IMR-90 (cell line): ENCODE data around the gene TIGD1. TPM values are rescaled to one million over a fixed set of nuclear protein-coding genes. Genes with fewer than 3 reads are reported as not detected.

Experiments used
- ATAC-seq: fragments of 200-7000 bp; cut with Tn5 transposase; 2 replicates; pipeline ENCODE4 v1.9.1; 2020; ENCODE audit warnings: low read depth, mild to moderate bottlenecking, moderate library complexity
- BruUV-seq: library from RNA; stranded (reverse); fragments of 400-500 nt; replicated peaks from 2 replicates; lab custom pipeline; 2021; lab: Mats Ljungman, UMichigan
- CTCF ChIA-PET: fragments of 300-600 bp; formaldehyde crosslinking; extraction: SDS; loops from one replicate; lab custom pipeline; 2021; ENCODE audit warnings: antibody characterized with exemption; lab: Yijun Ruan, JAX
- POLR2A ChIA-PET: fragments of 300-600 bp; sonication (Branson Sonifier 250); formaldehyde crosslinking; loops from one replicate; lab custom pipeline; 2022; ENCODE audit warnings: antibody characterized with exemption; ENCODE audit not compliant: unreplicated experiment; lab: Charles Lee
- DNase-seq: peaks from one replicate; pipeline ENCODE4 v3.0.0; 2013
- H2AFZ ChIP-seq: replicated peaks from 2 replicates; pipeline ENCODE3; 2013; ENCODE audit warnings: low read length, mild to moderate bottlenecking; ENCODE audit not compliant: poor library complexity
- H2AK5ac ChIP-seq: 2 replicates; pipeline ENCODE4 v1.6.1; 2013; ENCODE audit warnings: low read depth, low read length, inconsistent platforms
- H2AK9ac ChIP-seq: replicated peaks from 2 replicates; pipeline ENCODE3; 2013; ENCODE audit warnings: mild to moderate bottlenecking, low read depth, low read length, moderate library complexity; ENCODE audit not compliant: poor library complexity
- H2BK120ac ChIP-seq: 2 replicates; pipeline ENCODE4 v1.6.1; 2013; ENCODE audit warnings: low read depth, low read length, inconsistent platforms
- H2BK15ac ChIP-seq: 3 replicates; pipeline ENCODE4 v1.6.1; 2013; ENCODE audit warnings: low read depth, low read length, inconsistent platforms
- H2BK20ac ChIP-seq: 2 replicates; pipeline ENCODE4 v1.6.1; 2013; ENCODE audit warnings: low read depth, mild to moderate bottlenecking, inconsistent platforms, low read length, moderate library complexity
- H2BK5ac ChIP-seq: 2 replicates; pipeline ENCODE4 v1.6.1; 2013; ENCODE audit warnings: mild to moderate bottlenecking, low read depth, low read length, inconsistent platforms; ENCODE audit not compliant: poor library complexity, severe bottlenecking
- H3K14ac ChIP-seq: replicated peaks from 2 replicates; pipeline ENCODE4 v1.6.1; 2013; ENCODE audit warnings: low read depth, low read length, inconsistent platforms
- H3K18ac ChIP-seq: 2 replicates; pipeline ENCODE4 v1.6.1; 2013; ENCODE audit warnings: low read depth, low read length, control low read depth
- H3K23ac ChIP-seq: 2 replicates; pipeline ENCODE4 v1.6.1; 2013; ENCODE audit warnings: low read depth, low read length, inconsistent platforms
- H3K27ac ChIP-seq: 2 replicates; pipeline ENCODE4 v1.5.1; 2013; ENCODE audit warnings: mild to moderate bottlenecking, control low read depth, low read length; ENCODE audit not compliant: insufficient read depth
- H3K27me3 ChIP-seq: 2 replicates; pipeline ENCODE4 v1.6.1; 2013; ENCODE audit warnings: low read length; ENCODE audit not compliant: control insufficient read depth, insufficient read depth
- H3K36me3 ChIP-seq: 2 replicates; pipeline ENCODE4 v1.6.1; 2013; ENCODE audit warnings: low read length, mixed read lengths; ENCODE audit not compliant: control insufficient read depth, insufficient read depth
- H3K4ac ChIP-seq: 2 replicates; pipeline ENCODE4 v1.6.1; 2013; ENCODE audit warnings: low read depth, low read length, inconsistent platforms
- H3K4me1 ChIP-seq: 2 replicates; pipeline ENCODE4 v1.6.1; 2013; ENCODE audit warnings: low read length, mixed read lengths; ENCODE audit not compliant: control insufficient read depth, insufficient read depth
- H3K4me2 ChIP-seq: 2 replicates; pipeline ENCODE4 v1.6.1; 2013; ENCODE audit warnings: low read depth, mild to moderate bottlenecking, control low read depth, low read length, moderate library complexity
- H3K4me3 ChIP-seq: 2 replicates; pipeline ENCODE4 v1.5.1; 2013; ENCODE audit warnings: low read depth, mild to moderate bottlenecking, control low read depth, low read length, moderate library complexity; ENCODE audit not compliant: insufficient read depth
- H3K56ac ChIP-seq: 2 replicates; pipeline ENCODE4 v1.6.1; 2013; ENCODE audit warnings: low read length, inconsistent platforms; ENCODE audit not compliant: insufficient read depth; ENCODE audit errors: extremely low read depth
- H3K79me1 ChIP-seq, 2 experiments: 2 replicates each; pipeline ENCODE4 v1.6.1; 2013; ENCODE audit warnings: low read length in 2 of 2, inconsistent platforms in 1 of 2, low read depth in 1 of 2
- H3K9ac ChIP-seq: 2 replicates; pipeline ENCODE4 v1.6.1; 2013; ENCODE audit warnings: low read depth, low read length, control low read depth
- H3K9me1 ChIP-seq: 2 replicates; pipeline ENCODE4 v1.6.1; 2013; ENCODE audit warnings: low read length, inconsistent platforms; ENCODE audit not compliant: insufficient read depth
- H3K9me3 ChIP-seq: 2 replicates; pipeline ENCODE4 v1.6.1; 2013; ENCODE audit warnings: low read length; ENCODE audit not compliant: control insufficient read depth, insufficient read depth
- H4K20me1 ChIP-seq: 2 replicates; pipeline ENCODE4 v1.6.1; 2013; ENCODE audit warnings: low read length, inconsistent platforms; ENCODE audit not compliant: insufficient read depth
- H4K5ac ChIP-seq: 2 replicates; pipeline ENCODE4 v1.6.1; 2013; ENCODE audit warnings: mild to moderate bottlenecking, low read depth, low read length, control low read depth
- H4K8ac ChIP-seq, 2 experiments: 2 replicates each; pipeline ENCODE4 v1.6.1; 2013; ENCODE audit warnings: low read depth in 2 of 2, low read length in 2 of 2, control low read depth in 1 of 2, inconsistent platforms in 1 of 2
- H4K91ac ChIP-seq: 2 replicates; pipeline ENCODE4 v1.6.1; 2013; ENCODE audit warnings: low read depth, low read length, inconsistent platforms; ENCODE audit not compliant: insufficient read depth
- BHLHE40 ChIP-seq: fragments of 150-350 bp; IDR thresholded peaks from 2 replicates; pipeline ENCODE4 v1.6.1; 2016; ENCODE audit warnings: mild to moderate bottlenecking, low read depth, low read length
- CEBPB ChIP-seq: IDR thresholded peaks from 2 replicates; pipeline ENCODE4 v1.6.1; 2012; ENCODE audit warnings: low read depth, low read length, improper control_type of control experiment
- CHD1 ChIP-seq: IDR thresholded peaks from 2 replicates; pipeline ENCODE4 v1.6.1; 2012; ENCODE audit warnings: low read depth, low read length, improper control_type of control experiment
- MAFK ChIP-seq: IDR thresholded peaks from 2 replicates; pipeline ENCODE4 v1.6.1; 2012; ENCODE audit warnings: low read depth, low read length, improper control_type of control experiment
- MAZ ChIP-seq: IDR thresholded peaks from 2 replicates; pipeline ENCODE4 v1.6.1; 2012; ENCODE audit warnings: low read depth, mild to moderate bottlenecking, low read length, improper control_type of control experiment, moderate library complexity, borderline replicate concordance
- NFE2L2 ChIP-seq: fragments of 150-350 bp; IDR thresholded peaks from 2 replicates; pipeline ENCODE4 v1.6.1; 2016; ENCODE audit warnings: low read depth, mild to moderate bottlenecking, low read length
- RAD21 ChIP-seq: IDR thresholded peaks from 2 replicates; pipeline ENCODE4 v1.6.1; 2012; ENCODE audit warnings: low read length, improper control_type of control experiment
- RFX5 ChIP-seq: IDR thresholded peaks from 2 replicates; pipeline ENCODE4 v1.8.0; 2012; ENCODE audit warnings: low read depth, mild to moderate bottlenecking, low read length, moderate library complexity
- SMC3 ChIP-seq: fragments of 150-350 bp; IDR thresholded peaks from 2 replicates; pipeline ENCODE4 v1.6.1; 2016; ENCODE audit warnings: low read depth, mild to moderate bottlenecking, antibody characterized with exemption, low read length, moderate library complexity
- WGBS, 2 experiments: methylation state at CpG; one replicate each; pipeline versions ENCODE4 v1.1.5 to v1.1.7; 2013; ENCODE audit warnings: missing lambda C conversion rate in 2 of 2; ENCODE audit not compliant: insufficient read length in 1 of 2; ENCODE audit errors: extremely low coverage in 2 of 2; 5-methylcytosine and 5-hydroxymethylcytosine counted together
- dilution Hi-C: fragments of 300-500 bp; cut with HindIII; formaldehyde crosslinking; loops from one replicate; pipeline ENCODE4 v1.14.3; 2018; ENCODE audit warnings: low sequenced_read_pairs; ENCODE audit not compliant: unreplicated experiment
- in situ Hi-C: fragments of 300-500 bp; cut with MboI; formaldehyde crosslinking; loops from 3 replicates; pipeline ENCODE4 v1.14.3; 2019; ENCODE audit warnings: low sequenced_read_pairs, inconsistent platforms, mixed read lengths
- intact Hi-C: fragments of 100-400 bp; cut with micrococcal nuclease; formaldehyde crosslinking; loops from 2 replicates; pipeline ENCODE4 v1.10.0; 2022
- polyA plus RNA-seq, 3 experiments: library from polyadenylated mRNA; depleted of rRNA; stranded (reverse); fragments of >200 nt; gene quantifications; 2 replicates each; pipeline ENCODE4 v1.2.3, GENCODE V29; 2012; ENCODE audit warnings: low replicate concordance in 1 of 3
- total RNA-seq: library from RNA; depleted of rRNA; stranded (reverse); fragments of >200 nt; gene quantifications from 2 replicates; pipeline ENCODE4 v1.2.3, GENCODE V29; 2012
- TF ChIP-seq, protein P1 (sequence below): fragments of 150-350 bp; IDR thresholded peaks from 2 replicates; pipeline ENCODE4 v1.6.1; 2016; ENCODE audit warnings: low read depth, mild to moderate bottlenecking, low read length, moderate library complexity, borderline replicate concordance
- TF ChIP-seq, protein P2 (sequence below): conservative IDR thresholded peaks from 2 replicates; pipeline ENCODE4 v1.5.1; 2012; ENCODE audit warnings: mild to moderate bottlenecking, low read depth, low read length, improper control_type of control experiment
- TF ChIP-seq, protein P3 (sequence below): fragments of 150-350 bp; IDR thresholded peaks from 2 replicates; pipeline ENCODE4 v1.6.1; 2017; ENCODE audit warnings: mild to moderate bottlenecking, antibody characterized with exemption, low read length, low read depth

TIGD1 gene
- total and polyA plus RNA-seq, 2 of the 4 experiments (the other 2 are of a cell fraction), result 2.7 to 2.9 TPM

DNA sequence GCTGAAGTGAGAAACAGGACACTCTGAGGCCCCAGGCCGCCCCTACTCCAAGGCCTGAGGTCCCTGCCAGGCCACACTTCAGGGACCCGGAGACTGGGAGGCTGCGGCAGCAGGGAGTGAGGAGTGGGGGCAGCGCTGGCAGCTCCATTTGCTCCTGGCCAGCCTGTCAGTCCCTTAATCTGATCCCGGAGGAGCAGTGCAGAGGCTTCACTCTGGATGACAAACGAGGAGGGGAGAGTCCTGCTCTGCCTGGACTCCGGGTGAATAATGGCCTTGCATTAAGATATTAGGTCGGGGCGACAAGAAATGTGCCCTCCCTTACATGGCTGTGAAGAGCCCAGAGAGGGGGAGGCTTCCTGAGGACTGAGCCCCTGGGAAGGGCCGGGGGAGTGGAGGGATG is 44.5 kb downstream of the TIGD1 start:
- Histone ChIP-seq H3K4ac (no peak overlapping the region), H2AFZ (no peak overlapping the region), H3K4me2 (no peak overlapping the region), H3K9ac (no peak overlapping the region), H3K79me1 (no peaks in the 10 kb centered on the region), H4K5ac (no peak overlapping the region), H4K8ac (no peak overlapping the region), H3K4me3 (no peak overlapping the region), H2AK5ac (no peak overlapping the region), H3K27ac (no peak overlapping the region), H3K14ac (no peak overlapping the region), H3K9me3 (no peaks in the 10 kb centered on the region), H4K91ac (no peak overlapping the region), H3K56ac (no peak overlapping the region), H2BK20ac (no peak overlapping the region), H3K4me1 (no peaks in the 10 kb centered on the region), H3K36me3 (no peaks in the 10 kb centered on the region), H3K27me3 (peaks cover 57% of the 10 kb centered on the region), H2BK15ac (no peak overlapping the region), H2BK5ac (no peak overlapping the region), H2BK120ac (no peak overlapping the region), H3K18ac (no peak overlapping the region), H2AK9ac (no peak overlapping the region), H3K9me1 (no peaks in the 10 kb centered on the region), H4K20me1 (no peaks in the 10 kb centered on the region), H3K23ac (no peak overlapping the region)
- ChIA-PET POLR2A (no interaction called here), CTCF (interaction anchor here (0.5 kb wide), 1 partner anchor 618 kb away, joined by 3 read pairs; no protein-coding TSS in a partner anchor)
- in situ Hi-C loops, result no loop called here
- intact Hi-C loops, result loop anchor here (10.0 kb wide), 1 partner anchor 601 kb away; no protein-coding TSS in a partner anchor
- WGBS, 2 experiments, result 14% methylated on average over 4 of the region's 10 CpGs; no CpG with 5 or more reads in 1 of the 2 experiments
- dilution Hi-C loops, result no loop called here
- BruUV-seq, result no TSS peak
- no peak for ATAC-seq
- TF ChIP-seq CHD1 (no peak), MAFK (no peak), RFX5 (no peak), CEBPB (no peak), MAZ (no peak), RAD21 (no peak), SMC3 (no peak), BHLHE40 (no peak), NFE2L2 (no peak)
- TF ChIP-seq, protein P1, sequence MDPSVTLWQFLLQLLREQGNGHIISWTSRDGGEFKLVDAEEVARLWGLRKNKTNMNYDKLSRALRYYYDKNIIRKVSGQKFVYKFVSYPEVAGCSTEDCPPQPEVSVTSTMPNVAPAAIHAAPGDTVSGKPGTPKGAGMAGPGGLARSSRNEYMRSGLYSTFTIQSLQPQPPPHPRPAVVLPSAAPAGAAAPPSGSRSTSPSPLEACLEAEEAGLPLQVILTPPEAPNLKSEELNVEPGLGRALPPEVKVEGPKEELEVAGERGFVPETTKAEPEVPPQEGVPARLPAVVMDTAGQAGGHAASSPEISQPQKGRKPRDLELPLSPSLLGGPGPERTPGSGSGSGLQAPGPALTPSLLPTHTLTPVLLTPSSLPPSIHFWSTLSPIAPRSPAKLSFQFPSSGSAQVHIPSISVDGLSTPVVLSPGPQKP, result no peak
- TF ChIP-seq, protein P2, sequence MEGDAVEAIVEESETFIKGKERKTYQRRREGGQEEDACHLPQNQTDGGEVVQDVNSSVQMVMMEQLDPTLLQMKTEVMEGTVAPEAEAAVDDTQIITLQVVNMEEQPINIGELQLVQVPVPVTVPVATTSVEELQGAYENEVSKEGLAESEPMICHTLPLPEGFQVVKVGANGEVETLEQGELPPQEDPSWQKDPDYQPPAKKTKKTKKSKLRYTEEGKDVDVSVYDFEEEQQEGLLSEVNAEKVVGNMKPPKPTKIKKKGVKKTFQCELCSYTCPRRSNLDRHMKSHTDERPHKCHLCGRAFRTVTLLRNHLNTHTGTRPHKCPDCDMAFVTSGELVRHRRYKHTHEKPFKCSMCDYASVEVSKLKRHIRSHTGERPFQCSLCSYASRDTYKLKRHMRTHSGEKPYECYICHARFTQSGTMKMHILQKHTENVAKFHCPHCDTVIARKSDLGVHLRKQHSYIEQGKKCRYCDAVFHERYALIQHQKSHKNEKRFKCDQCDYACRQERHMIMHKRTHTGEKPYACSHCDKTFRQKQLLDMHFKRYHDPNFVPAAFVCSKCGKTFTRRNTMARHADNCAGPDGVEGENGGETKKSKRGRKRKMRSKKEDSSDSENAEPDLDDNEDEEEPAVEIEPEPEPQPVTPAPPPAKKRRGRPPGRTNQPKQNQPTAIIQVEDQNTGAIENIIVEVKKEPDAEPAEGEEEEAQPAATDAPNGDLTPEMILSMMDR, result no peak
- TF ChIP-seq, protein P3, sequence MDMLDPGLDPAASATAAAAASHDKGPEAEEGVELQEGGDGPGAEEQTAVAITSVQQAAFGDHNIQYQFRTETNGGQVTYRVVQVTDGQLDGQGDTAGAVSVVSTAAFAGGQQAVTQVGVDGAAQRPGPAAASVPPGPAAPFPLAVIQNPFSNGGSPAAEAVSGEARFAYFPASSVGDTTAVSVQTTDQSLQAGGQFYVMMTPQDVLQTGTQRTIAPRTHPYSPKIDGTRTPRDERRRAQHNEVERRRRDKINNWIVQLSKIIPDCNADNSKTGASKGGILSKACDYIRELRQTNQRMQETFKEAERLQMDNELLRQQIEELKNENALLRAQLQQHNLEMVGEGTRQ, result no peak
- DNase-seq, result no peak
